Smooth muscle cell (in vitro differentiated cells): ENCODE results near the gene SORCS2. TPM values are rescaled to one million over a fixed set of nuclear protein-coding genes. Genes with fewer than 3 reads are reported as not detected.

Experiments
- DNase-seq: peaks from one replicate; lab custom pipeline; 2025; ENCODE audit not compliant: unreplicated experiment; lab: John Stamatoyannopoulos, UW
- H2AFZ ChIP-seq: fragments of 200-600 bp; sonication (generic); 2 replicates; pipeline ENCODE4 v1.6.0; 2016; ENCODE audit warnings: antibody characterized with exemption, low read depth, mild to moderate bottlenecking
- H3F3A ChIP-seq: fragments of 200-600 bp; sonication (generic); 2 replicates; pipeline ENCODE4 v1.6.0; 2017; ENCODE audit warnings: antibody characterized with exemption, low read depth
- H3K27ac ChIP-seq: fragments of 200-600 bp; sonication (generic); 2 replicates; pipeline ENCODE4 v1.5.1; 2016; ENCODE audit warnings: low read depth, mild to moderate bottlenecking
- H3K27me3 ChIP-seq: fragments of 200-600 bp; sonication (generic); 2 replicates; pipeline ENCODE4 v1.6.1; 2016; ENCODE audit warnings: low read depth, mild to moderate bottlenecking
- H3K36me3 ChIP-seq: fragments of 200-600 bp; sonication (generic); 2 replicates; pipeline ENCODE4 v1.5.1; 2016; ENCODE audit warnings: low read depth
- H3K4me1 ChIP-seq: fragments of 200-600 bp; sonication (generic); 2 replicates; pipeline ENCODE4 v1.5.1; 2016; ENCODE audit warnings: low read depth
- H3K4me2 ChIP-seq: fragments of 200-600 bp; sonication (generic); 2 replicates; pipeline ENCODE4 v1.6.0; 2016; ENCODE audit warnings: mild to moderate bottlenecking
- H3K4me3 ChIP-seq: fragments of 200-600 bp; sonication (generic); 2 replicates; pipeline ENCODE4 v1.5.1; 2016; ENCODE audit warnings: mild to moderate bottlenecking
- H3K79me2 ChIP-seq: fragments of 200-600 bp; sonication (generic); 2 replicates; pipeline ENCODE4 v1.6.0; 2016; ENCODE audit warnings: low read depth, mild to moderate bottlenecking
- H3K9ac ChIP-seq: fragments of 200-600 bp; sonication (generic); 2 replicates; pipeline ENCODE4 v1.6.0; 2016; ENCODE audit warnings: low read depth
- H3K9me3 ChIP-seq: fragments of 200-600 bp; sonication (generic); replicated peaks from 2 replicates; pipeline ENCODE4 v1.5.1; 2016; ENCODE audit warnings: low read depth
- H4K20me1 ChIP-seq: fragments of 200-600 bp; sonication (generic); 2 replicates; pipeline ENCODE4 v1.6.0; 2016; ENCODE audit warnings: low read depth
- WGBS: methylation state at CpG from one replicate; pipeline ENCODE4 v1.1.7; 2016; ENCODE audit warnings: low lambda C conversion rate; 5-methylcytosine and 5-hydroxymethylcytosine counted together
- polyA plus RNA-seq: library from polyadenylated mRNA; unstranded; fragments of >200 nt; fragmentation: Nextera tagmentation; extraction: Ambion mirVana; gene quantifications from 2 replicates; pipeline ENCODE4 v1.2.1, GENCODE V29; 2016
- total RNA-seq: library from RNA; depleted of rRNA; stranded (reverse); fragments of >200 nt; gene quantifications from 2 replicates; pipeline ENCODE4 v1.2.3, GENCODE V29; 2014
- TF ChIP-seq, protein P1 (sequence below): fragments of 200-600 bp; sonication (generic); IDR thresholded peaks from 2 replicates; pipeline ENCODE4 v1.5.1; 2017; ENCODE audit warnings: borderline replicate concordance, mild to moderate bottlenecking, antibody characterized with exemption; ENCODE audit not compliant: insufficient read depth, poor library complexity, severe bottlenecking

Gene SORCS2
- total and polyA plus RNA-seq, 2 experiments from 2014 or later = 5.2 to 9.3 TPM

GRCh38 chr4:7434141-7434765, 241.9 kb downstream of the SORCS2 start:
- no peak overlapping the region for H2AFZ ChIP-seq
- H3K9ac ChIP-seq = no peak overlapping the region
- peaks cover 3% of the 10 kb centered on the region for H3K4me1 ChIP-seq
- no peak overlapping the region for H3K27ac ChIP-seq
- no peak overlapping the region for H3K4me3 ChIP-seq
- H3K27me3 ChIP-seq = no peaks in the 10 kb centered on the region
- H3K9me3 ChIP-seq = no peaks in the 10 kb centered on the region
- H3K79me2 ChIP-seq = no peaks in the 10 kb centered on the region
- TF ChIP-seq, protein P1, sequence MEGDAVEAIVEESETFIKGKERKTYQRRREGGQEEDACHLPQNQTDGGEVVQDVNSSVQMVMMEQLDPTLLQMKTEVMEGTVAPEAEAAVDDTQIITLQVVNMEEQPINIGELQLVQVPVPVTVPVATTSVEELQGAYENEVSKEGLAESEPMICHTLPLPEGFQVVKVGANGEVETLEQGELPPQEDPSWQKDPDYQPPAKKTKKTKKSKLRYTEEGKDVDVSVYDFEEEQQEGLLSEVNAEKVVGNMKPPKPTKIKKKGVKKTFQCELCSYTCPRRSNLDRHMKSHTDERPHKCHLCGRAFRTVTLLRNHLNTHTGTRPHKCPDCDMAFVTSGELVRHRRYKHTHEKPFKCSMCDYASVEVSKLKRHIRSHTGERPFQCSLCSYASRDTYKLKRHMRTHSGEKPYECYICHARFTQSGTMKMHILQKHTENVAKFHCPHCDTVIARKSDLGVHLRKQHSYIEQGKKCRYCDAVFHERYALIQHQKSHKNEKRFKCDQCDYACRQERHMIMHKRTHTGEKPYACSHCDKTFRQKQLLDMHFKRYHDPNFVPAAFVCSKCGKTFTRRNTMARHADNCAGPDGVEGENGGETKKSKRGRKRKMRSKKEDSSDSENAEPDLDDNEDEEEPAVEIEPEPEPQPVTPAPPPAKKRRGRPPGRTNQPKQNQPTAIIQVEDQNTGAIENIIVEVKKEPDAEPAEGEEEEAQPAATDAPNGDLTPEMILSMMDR = no peak
- no peak for DNase-seq
- no peak overlapping the region for H3K4me2 ChIP-seq
- 92% methylated on average over 26 of the region's 26 CpGs for WGBS
- no peaks in the 10 kb centered on the region for H3F3A ChIP-seq
- H4K20me1 ChIP-seq = peaks cover 3% of the 10 kb centered on the region
- no peaks in the 10 kb centered on the region for H3K36me3 ChIP-seq

- H3K36me3 ChIP-seq = no peaks in the 10 kb centered on the region
- H3K79me2 ChIP-seq = no peaks in the 10 kb centered on the region
- H3K4me3 ChIP-seq = no peak within 1 kb of the TSS
- H3K27me3 ChIP-seq = no peaks in the 10 kb centered on the region
- peak within 1 kb of the TSS; percentile 53 for H3K4me2 ChIP-seq
- no peaks in the 10 kb centered on the region for H3K9me3 ChIP-seq
- TF ChIP-seq, protein P1 = no peak
- no peak within 1 kb of the TSS for H3K9ac ChIP-seq
- no peak within 1 kb of the TSS for H3K27ac ChIP-seq
- 7% methylated on average over 7 of the region's 7 CpGs for WGBS
- no peak within 1 kb of the TSS for H2AFZ ChIP-seq
- H3K4me1 ChIP-seq = peaks cover 3% of the 10 kb centered on the region
- peak; percentile 17 for DNase-seq
- peaks cover 3% of the 10 kb centered on the region for H4K20me1 ChIP-seq
- H3F3A ChIP-seq = no peaks in the 10 kb centered on the region
Measured at GRCh38 chr4:7434766-7435150, 242.4 kb downstream of the SORCS2 start, which contains the start of gene PSAPL1. Gene PSAPL1, minus strand, starts transcription at chr4:7434930. Its CDS starts 51 bp downstream, at chr4:7434879.

DNA sequence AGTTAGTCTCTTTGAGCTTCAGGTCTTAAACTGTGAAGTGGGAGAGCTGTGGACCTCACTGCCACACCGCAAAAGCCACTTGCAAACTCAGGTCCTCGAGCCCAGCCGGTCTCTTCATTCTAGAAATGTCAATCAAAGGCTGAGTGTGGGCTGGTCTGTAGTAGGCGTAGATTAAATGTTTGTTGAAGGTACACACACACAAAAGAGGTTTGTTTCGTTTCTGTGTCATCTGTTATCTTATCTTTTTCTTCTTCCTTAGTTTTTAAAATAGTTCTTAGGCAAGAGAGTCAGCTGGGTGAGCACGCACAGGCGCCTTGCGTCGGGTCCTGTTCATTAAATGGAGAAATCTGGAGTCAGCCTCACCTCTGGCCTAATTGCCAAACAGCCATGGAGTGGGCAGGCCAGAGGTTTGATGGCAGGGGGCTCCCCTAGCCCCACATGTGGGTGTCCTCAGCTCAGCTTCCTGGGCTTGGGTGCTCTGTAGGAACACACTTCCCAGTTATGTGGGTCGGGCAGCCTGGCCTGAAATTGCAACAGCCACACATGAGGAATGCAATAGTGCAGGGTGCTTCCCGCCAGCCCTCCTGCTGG, 243.2 kb downstream of the SORCS2 start:
- Histone ChIP-seq H3K9me3 (no peaks in the 10 kb centered on the region), H3K9ac (no peak overlapping the region), H3K4me1 (peaks cover 3% of the 10 kb centered on the region), H3K36me3 (no peaks in the 10 kb centered on the region), H3K27me3 (no peaks in the 10 kb centered on the region), H4K20me1 (peaks cover 3% of the 10 kb centered on the region), H3K27ac (no peak overlapping the region), H3F3A (no peaks in the 10 kb centered on the region), H3K4me3 (no peak overlapping the region), H3K4me2 (peak overlapping the region; percentile 53), H3K79me2 (no peaks in the 10 kb centered on the region), H2AFZ (no peak overlapping the region)
- DNase-seq = no peak
- WGBS = 57% methylated on average over 11 of the region's 11 CpGs
- TF ChIP-seq, protein P1 = no peak
